HG02981 (cell line): ENCODE data around the gene CENPI.
"Not testable (repeated sequence)": the region's sequence is repeated elsewhere in the genome, so short reads cannot be mapped to it uniquely, and the experiment has no call there.

Source experiments
- ATAC-seq: cut with Tn5 transposase; IDR thresholded peaks from one replicate; pipeline ENCODE4 v1.9.1; 2021; ENCODE audit warnings: mild to moderate bottlenecking, moderate library complexity; ENCODE audit not compliant: unreplicated experiment

The CENPI gene

GRCh38 chrX:101097546-101098453, at the start of gene CENPI:
CENPI (plus strand) TSS chrX:101098204; CDS start chrX:101101071, 2,867 bp downstream.
- ATAC-seq = peak; percentile 100

- no peak for ATAC-seq
These were observed 46.9 kb upstream of the CENPI start for GRCh38 chrX:101051153-101051548.

- peak; percentile 93 for ATAC-seq
These were observed 46.3 kb upstream of the CENPI start, which contains the start of gene TRMT2B for GRCh38 chrX:101051549-101052302. TRMT2B (minus strand) TSS chrX:101052111; CDS start chrX:101042289, 9,822 bp downstream.

DNA sequence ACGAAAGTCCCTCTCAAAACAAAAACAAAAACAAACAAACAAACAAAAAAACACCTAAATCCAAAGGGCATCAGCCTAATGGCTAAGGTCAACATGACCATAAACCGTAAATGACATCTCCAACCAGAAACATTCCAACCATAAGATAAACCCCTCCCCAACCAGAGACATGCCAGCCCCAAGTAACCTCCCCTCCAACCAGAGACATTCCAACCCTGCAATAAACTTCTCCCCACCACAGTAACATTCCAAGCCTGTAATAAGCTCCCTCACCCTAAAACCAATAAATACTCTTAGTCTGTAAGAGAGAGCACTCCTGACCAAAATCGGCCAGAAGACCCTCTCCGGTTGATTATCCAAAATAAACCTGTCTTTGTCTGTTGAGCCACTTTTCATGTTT, 41.5 kb upstream of the CENPI start:
- not testable (repeated sequence) for ATAC-seq

DNA sequence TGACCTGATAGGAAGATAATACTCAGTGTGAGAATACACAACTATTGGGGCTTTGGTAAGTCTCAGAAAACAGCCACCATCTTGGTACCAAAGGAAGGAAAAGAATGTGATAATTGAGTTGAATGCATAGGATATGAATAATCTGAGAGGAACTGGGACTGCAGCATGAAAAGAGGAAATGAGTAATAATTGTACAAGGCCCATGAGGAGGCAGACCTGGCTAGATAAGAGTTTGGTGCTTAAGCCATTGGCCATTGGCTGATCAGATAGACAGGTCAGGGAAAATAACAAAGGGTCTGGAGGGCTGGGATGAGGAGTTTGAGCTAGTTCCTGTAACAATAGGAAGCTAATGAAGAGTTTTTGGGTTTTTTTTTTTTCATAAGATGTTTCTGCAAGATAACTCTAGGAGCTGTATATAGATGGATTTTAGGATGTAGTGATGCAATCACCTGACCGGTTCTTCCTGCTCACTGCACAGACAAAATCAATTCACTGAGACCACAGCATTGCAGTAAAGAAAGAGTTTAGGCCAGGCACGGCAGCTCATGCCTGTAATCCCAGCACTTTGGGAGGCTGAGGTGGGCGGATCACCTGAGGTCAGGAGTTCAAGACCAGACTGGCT, 40.8 kb upstream of the CENPI start:
- peak; percentile 87 for ATAC-seq

GRCh38 chrX:101062176-101062575, 35.8 kb upstream of the CENPI start:
- ATAC-seq = no peak

DNA sequence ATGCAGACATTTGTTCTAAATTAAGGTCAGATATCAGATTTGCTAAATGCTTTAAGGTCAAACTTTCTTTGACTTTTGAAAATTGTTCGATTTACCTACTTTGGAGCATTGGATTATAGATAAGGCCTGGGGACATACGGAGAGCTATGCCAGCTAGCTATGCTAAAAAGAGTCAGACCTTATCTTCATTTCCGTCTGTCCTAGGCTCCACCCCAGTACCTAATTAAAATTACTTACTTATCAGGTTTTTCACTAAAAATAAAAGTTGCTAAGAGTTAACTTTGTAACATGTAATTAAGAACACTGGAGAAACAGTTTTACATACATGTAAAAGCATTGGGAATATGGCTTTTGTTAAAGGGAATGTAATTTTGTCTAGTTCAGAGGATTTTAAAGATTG, 26.4 kb upstream of the CENPI start:
- no peak for ATAC-seq

DNA sequence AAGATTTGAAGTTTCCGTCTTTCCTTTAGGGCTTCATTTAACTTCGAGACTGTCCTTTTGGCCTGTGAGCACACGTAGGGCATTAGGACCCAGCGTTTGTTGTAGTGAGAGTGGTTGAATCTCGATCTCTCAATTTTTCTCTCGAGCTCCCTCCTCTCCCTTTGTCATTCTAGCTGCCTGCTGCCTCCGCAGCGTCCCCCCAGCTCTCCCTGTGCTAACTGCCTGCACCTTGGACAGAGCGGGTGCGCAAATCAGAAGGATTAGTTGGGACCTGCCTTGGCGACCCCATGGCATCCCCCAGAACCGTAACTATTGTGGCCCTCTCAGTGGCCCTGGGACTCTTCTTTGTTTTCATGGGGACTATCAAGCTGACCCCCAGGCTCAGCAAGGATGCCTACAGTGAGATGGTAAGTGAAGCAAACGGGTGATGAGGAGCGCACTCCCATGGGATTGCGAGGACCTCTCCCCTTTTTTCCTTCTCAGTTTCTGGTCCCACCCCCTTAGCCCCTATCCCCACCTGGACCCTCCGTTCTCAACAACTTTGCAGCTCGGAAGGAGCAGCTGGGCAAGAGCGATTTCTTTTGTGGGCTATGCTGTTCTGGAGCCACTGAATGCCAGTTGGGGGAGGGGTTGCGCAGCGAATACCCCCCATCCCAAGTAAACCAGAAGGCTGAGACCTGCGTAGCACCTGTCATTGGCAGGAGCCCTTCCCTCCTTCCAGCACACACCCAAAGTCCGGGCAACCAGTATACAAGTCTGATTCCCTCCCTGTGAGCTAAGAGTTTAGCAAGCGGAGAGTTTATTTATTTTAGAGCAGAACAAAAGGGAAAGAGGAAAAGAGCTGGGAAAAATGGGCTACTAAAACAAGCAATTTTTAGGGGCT, 19.0 kb upstream of the CENPI start, which contains the start of gene TMEM35A:
Gene TMEM35A, plus strand, starts transcription at position 164 of the 883 bp plus-strand sequence. Its CDS starts 124 bp downstream, at position 288.
- ATAC-seq = no peak

- no peak for ATAC-seq
These were observed 18.2 kb upstream of the CENPI start for GRCh38 chrX:101079736-101080270.

DNA sequence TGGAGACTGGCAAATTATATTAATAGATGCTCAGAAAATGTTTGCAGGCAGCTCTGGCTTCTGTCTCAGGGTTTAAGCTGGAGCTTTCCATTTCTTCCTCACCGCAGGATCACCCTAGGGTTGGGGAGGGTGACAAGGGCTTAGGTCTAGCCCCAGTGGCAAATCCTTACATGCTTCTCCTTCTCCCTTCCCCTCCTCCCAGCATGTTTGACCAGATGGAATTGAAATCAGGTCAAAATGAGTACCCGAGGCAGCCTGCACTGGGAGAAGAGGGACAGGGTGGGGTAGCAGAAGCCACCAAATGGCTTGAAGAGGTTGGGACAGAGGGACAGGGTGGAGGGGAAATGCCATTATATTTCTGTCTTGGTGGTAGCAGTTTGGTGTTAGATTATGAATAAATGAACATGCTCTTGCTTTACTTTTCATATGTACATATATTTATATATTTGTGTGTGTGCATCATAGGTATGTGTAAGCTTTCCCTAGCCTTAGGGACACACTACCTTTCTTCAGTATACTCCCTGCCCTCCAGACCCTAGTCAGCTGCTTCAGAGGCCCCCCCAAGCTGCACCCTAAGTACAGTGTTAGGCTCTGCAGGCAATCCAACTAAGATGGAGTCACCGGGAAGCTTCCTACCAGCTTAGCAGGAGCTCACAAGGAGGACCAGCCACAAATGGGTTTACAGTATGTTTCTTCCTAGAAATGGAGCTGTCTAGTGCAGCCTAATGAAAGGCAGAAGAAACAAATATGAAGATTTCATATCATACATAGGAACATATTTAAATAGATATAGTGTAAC, 17.5 kb upstream of the CENPI start:
- no peak for ATAC-seq

DNA sequence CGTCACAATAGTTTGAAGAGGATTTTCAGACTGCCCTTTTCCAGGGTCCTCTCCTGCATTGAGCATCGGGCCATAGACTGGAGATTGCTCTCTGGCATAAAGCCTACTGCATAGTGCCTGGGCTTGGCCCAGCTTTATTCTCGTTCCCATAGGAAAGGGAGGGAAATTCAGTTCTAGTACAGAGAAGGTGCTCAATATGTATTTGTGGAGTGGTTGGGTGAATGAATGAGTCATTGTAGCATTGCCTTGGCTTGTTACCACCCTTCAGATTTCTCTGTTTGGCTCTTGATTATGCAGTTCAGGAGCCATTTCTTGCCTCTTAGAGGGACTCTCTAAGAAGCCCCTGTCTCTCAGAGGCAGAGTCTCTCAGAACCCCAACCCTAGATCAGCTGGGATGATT, 16.8 kb upstream of the CENPI start:
- no peak for ATAC-seq

DNA sequence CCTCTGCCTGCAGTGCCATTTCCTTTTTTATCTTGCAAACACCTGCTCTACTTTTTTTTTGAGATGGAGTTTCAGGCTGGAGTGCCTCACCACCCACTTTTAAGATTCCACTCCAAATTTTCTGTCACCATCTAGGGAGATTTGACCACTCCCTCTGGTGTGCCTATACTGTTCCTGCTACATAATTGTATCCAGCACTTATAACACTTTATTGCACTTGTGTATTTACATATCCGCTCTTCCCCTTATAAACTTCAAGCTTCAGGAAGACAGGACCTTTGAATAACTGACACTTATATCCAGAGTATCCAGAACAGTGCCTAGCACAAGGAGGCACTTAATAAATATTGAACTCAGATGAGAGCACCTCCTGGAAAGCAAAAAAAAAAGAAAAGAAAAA, 6.2 kb upstream of the CENPI start:
- no peak for ATAC-seq

DNA sequence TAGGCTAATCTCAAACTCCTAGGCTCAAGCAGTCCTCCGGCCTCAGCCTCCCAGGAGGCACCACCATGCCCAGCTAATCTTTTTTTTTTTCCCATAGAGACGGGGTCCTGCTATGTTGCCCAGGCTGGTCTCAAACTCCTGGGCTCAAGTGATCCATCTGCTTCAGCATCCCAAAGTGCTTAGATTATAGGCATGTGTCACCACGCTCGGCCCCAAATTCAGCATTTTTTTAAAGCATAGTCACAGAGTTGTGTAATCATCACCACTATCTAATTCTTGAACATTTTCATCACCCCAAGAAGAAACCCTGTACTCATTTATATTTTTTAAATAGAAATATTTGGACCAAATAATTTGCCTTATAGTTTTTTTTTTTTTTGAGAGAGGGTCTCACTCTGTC, 10.3 kb downstream of the CENPI start:
- no peak for ATAC-seq

DNA sequence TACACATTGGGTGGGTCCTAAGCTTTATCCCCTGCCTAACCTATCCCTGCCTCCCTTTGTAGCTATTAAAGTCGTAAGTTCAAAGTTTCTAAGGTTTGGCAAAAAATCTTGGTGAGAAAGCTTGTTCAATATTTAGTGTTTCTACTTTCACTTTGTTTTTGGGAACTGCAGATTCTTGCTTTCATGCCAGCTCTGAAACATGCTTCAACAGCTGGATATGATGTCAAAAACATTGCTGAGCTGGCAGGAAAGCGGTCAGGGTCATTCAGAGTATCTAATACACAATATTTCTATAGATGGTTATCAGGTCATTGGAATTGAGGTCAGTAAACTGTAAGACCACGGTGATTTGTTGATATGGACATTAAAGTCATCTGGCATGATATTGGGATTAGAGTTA, 19.7 kb downstream of the CENPI start:
- no peak for ATAC-seq

DNA sequence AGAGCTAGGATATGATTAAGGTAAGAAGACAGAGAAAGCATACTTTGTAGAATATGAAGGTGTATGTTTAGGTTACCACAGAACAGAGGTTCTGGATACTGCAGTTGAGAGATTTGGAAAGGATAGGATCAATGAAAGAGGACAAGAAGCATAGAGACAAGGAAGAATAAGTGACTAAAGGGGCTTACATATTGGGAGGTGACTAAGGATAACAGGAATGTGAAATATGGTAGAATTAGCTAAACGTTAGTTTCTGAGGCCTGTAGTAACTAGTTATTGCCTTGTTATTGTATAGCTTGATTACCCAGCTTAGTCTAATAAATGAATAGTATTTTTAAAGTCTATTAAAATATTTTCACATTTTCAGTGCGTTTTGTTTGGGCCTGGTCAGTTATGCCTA, 38.2 kb downstream of the CENPI start:
- no peak for ATAC-seq
